Measurements from ENCODE around the gene CPNE6.

DNA sequence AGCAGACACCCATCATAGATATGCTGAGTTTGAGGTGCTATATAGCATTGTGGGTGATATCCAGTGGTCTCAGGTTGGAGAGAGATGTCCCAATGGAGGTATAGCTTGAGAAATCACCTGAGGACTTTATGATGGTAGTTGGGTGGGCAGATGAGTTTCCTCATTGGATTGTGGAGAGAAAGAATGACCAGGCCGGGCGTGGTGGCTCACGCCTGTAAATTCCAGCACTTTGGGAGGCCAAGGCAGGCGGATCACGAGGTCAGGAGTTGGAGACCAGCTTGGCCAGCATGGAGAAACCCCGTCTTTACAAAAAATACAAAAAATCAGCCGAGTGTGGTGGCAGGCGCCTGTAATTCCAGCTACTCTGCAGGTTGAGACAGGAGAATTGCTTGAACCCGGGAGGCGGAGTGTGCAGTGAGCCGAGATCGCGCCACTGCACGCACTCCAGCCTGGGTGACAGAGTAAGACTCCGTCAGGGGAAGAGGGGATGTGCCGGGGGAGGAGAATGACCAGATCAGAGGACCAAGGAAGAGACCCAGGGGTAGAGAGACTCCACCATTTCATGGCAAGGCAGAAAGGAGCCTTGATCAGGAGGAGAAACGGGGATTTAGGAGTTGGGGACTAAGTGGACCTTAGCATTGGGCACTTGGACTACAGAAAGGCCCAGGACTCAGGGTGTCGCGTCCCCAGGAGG lies 22.0 kb downstream of the CPNE6 start:
- TF ChIP-seq, protein P1, sequence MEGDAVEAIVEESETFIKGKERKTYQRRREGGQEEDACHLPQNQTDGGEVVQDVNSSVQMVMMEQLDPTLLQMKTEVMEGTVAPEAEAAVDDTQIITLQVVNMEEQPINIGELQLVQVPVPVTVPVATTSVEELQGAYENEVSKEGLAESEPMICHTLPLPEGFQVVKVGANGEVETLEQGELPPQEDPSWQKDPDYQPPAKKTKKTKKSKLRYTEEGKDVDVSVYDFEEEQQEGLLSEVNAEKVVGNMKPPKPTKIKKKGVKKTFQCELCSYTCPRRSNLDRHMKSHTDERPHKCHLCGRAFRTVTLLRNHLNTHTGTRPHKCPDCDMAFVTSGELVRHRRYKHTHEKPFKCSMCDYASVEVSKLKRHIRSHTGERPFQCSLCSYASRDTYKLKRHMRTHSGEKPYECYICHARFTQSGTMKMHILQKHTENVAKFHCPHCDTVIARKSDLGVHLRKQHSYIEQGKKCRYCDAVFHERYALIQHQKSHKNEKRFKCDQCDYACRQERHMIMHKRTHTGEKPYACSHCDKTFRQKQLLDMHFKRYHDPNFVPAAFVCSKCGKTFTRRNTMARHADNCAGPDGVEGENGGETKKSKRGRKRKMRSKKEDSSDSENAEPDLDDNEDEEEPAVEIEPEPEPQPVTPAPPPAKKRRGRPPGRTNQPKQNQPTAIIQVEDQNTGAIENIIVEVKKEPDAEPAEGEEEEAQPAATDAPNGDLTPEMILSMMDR (IDR thresholded peaks at IDR 0.05 in 4 of 5, conservative IDR thresholded peaks at IDR 0.05 in 1 of 5), result no peak
- TF ChIP-seq POLR2A (IDR thresholded peaks at IDR 0.05), result no peak
